Activated effector memory CD4-positive, alpha-beta T cell treated with anti-CD3 and anti-CD28 coated beads, Interleukin-2, amount 50 U/mL, for 16 hours (primary cell): ENCODE measurements around the gene CCDC97.
"Not testable (repeated sequence)": the region's sequence is repeated elsewhere in the genome, so short reads cannot be mapped to it uniquely, and the experiment has no call there.

Source experiments
- DNase-seq: peaks from one replicate; pipeline ENCODE4 v3.0.0-alpha.2; 2020

CCDC97 gene

GRCh38 chr19:41341669-41342490, 31.9 kb downstream of the CCDC97 start:
- peak; percentile 67 for DNase-seq

DNA sequence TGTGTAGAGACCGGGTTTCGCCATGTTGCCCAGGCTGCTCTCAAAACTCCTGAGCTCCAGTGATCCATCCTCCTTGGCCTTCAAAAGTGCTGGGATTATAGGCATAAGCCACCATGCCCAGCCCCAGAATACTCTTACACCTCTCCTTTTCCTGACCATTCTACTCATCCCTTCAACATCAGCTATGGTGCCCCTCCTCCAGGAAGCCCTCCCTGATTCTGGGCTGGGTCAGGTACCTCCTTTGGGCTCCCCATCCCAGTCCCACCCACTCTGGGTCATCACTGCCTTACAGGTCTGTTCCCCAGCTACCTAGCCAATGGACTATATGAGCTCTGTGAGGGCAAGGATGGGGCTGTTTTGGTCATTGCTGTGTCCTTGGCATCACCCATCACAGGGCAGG, 34.2 kb downstream of the CCDC97 start:
- DNase-seq = no peak

DNA sequence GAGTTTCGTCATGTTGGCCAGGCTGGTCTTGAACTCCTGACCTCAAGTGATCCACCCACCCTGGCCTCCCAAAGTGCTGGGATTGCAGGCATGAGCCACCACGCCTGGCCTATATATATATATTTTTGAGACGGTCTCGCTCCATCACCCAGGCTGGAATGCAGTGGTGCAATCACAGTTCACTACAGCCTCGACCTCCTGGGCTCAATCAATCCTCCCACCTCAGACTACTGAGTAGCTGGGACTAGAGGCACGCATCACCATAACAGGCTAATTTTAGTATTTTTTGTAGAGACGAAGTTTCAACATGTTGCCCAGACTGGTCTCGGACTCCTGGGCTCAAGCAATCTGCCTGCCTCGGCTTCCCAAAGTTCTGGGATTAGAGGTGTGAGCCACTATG, 36.9 kb downstream of the CCDC97 start:
- not testable (repeated sequence) for DNase-seq

GRCh38 chr19:41350735-41351338, 40.9 kb downstream of the CCDC97 start:
- DNase-seq = no peak

GRCh38 chr19:41351339-41352245, 41.6 kb downstream of the CCDC97 start:
- DNase-seq = peak; percentile 95

DNA sequence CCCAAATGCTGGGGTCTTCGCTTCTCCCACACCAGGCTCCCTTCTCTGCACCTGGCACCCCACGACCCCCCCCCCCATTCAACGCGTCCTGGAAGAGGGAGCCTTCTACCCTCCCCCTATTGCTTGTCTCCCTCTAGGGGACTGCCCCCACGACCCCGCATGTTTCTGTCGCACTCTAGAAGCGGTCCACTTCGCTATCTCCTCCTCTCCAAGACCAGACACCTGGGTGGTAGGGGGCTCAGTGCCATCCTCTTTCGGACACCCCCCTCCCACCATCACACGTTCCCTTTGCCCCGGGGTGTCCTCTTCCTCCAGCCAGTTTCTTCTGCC, 42.3 kb downstream of the CCDC97 start:
- no peak for DNase-seq

DNA sequence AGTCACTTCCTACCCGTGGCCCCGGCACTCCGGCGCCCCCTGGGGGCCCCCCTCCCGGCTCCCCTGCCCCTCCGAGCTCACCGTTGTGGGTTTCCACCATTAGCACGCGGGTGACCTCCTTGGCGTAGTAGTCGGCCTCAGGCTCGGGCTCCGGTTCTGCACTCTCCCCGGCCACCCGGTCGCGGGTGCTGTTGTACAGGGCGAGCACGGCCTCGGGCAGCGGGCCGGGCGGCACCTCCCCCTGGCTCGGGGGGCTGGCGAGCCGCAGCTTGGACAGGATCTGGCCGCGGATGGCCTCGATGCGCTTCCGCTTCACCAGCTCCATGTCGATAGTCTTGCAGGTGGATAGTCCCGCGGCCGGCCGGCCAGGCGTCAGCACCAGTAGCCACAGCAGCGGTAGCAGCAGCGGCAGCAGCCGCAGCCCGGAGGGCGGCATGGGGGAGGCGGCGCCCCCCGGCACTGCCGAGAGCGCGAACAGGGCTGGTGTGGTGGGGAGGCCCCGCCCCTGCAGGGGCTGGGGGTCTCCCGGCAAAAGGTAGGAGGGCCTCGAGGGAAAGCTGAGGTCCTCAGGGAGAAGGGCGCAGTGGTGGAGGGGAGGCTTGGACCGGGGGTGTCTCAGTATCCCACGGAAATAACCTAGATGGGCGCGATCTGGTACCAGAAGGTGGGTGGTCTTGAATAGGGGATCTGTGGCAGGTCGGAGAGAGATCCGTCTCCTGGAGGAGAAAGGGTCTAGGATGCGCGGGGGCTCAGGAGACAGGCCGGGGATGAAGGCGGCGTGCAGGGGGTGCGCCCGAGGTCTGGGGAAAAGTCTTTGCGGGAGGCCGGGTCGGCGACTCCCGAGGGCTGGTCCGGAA, 42.9 kb downstream of the CCDC97 start:
- DNase-seq = peak; percentile 93

DNA sequence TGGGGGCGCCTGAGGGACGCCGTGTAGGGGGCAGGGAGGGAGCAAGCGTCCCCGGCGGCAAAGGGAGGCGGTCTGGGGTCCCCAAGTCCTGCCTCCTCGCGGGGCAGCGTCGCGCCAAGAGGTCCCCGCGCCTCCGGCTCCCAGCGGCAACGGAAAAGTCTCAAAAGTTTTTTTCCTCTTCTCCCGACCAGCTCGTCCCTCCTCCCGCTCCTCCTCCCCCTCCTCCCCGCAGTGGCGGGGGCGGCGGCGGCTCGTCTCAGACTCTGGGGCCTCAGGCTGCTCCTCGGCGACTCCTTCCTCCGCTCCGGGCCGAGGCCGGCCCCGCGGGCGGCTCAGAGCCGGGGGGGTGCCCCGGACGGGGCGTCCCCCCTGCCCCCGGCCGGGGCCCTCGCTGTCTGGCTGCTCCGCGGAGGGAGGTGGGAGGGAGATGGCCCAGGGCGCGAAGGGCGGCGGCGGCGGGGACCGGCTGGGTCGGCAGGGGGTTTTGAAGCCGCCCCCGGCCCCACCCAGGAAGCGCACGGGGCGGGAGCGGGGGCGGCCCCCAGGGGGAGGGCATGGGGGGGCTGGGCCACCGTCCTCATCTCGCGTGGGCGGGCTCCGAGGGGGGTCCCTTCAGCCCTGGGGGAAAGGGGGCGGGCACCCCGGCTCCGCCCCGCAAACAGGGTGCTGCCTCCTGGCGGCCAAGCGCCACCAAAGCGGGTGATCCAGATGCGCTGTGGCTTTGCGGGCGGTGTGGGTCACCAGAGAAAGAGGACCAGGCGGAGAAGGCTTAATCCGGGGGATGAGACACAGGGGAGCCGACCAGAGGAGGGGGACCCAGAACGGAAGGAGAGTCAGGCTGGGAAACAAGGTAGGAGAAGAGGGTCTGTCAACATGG, 43.7 kb downstream of the CCDC97 start, which contains the start of gene TGFB1:
TSS of gene TGFB1 (minus strand) at position 457 of the 877 bp plus-strand sequence. CDS start 878 bp downstream, outside the sequence.
- peak; percentile 98 for DNase-seq

DNA sequence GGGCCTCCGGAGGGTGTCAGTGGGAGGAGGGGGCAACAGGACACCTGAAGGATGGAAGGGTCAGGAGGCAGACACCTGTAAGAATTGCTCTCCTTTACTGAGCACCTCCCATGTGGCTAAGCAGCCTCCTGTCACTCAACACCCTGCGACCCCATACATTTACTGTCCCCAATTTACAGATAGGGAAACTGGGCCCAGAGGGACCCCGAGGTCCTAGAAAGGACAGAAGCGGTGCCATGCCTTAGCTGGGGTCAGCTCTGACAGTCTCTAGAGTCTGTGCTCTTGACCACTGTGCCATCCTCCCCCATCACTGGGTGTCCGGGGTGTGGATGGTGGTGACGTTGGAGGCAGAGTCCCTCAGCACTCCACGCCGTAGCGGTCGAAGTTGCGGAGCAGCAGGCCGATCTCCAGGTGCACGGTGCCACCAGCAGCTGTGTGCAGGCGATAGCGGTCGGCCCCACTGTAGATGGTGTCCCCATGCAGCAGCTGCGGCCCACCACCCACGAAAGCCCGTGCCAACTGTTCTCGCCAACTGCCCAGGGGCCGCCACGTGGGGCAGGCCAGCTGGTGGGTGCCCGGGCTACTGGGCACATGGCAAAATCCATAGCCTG, 44.5 kb downstream of the CCDC97 start:
- DNase-seq = peak; percentile 67

GRCh38 chr19:41355035-41355434, 45.1 kb downstream of the CCDC97 start:
- no peak for DNase-seq

DNA sequence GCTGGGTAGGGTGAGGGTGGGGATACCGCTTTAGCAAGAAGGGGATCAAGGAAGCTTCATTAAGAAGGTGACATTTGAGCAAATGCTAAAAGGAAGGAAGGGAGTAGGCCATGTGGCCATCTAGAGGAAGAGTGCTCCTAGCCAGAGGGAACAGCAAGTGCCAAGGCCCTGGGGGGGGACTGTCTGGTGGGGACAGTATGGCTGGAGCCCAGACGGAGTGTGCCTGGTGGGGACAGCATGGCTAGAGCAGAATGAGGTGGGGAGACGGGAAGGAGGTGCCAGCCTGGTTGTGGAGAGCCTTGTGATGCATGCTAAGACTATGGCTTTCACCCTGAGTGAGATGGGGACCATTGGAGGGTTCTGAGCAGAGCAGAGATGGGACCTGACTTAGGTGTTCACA, 45.8 kb downstream of the CCDC97 start:
- DNase-seq = no peak

DNA sequence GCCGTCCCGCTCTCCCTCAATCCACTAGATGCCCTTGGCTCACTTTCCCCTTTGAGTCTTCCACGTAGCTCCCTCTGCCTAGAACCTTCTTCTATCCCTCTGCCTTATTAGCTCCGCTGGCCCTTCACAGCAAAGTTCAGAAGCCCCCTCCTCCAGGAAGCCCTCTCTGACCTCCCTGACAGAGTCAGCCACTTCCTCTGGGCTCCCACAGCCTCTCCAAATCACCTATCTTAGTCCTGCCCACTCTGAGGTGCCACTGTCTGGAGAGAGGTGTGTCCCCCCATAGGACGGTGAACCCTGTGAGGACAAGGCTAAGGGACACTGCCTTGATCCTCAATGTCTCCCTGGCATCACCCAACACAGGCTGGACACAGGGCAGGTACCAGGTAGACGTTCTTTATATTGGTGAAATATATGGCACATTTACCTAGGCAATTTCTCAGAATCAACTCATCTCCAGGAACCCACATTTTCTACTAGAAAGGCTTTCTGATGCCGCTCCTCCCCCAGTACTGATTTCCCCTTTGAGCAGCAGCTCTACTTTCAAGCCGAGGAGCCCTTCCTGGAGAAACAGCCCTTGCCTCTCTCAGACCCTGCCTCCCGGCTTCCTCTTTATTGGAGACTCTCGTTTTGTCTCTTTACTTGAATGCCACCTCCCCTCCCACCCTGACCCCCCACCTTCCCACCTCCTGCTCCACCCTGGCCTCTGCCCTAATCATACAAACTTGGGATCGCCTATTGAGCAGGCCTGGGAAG, 47.2 kb downstream of the CCDC97 start:
- DNase-seq = peak; percentile 71

DNA sequence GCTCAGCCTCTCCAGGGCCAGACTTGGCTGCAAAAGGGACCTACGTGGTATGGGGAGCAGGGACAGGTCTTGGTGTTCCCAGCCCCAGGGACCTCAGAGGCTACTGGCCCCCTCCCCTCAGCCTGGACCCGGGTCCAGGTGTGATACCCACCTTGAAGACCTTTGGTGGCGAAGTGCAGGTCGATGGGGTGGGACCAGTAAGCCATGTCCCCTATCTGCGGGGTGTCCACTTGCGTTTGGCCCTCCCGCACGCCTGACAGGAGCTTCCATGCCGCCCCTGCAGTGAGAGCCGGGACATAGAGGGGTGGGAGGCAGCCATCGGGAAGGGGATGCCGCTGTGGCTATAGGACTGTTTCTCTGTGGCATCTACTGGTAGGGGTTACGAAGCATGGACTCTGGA, 47.8 kb downstream of the CCDC97 start:
- DNase-seq = no peak

- no peak for DNase-seq
Observed at GRCh38 chr19:41359741-41360140, 49.8 kb downstream of the CCDC97 start.

- DNase-seq = no peak
Observed at GRCh38 chr19:41362143-41362847, 52.3 kb downstream of the CCDC97 start.

- no peak for DNase-seq
Observed at GRCh38 chr19:41363371-41363752, 53.4 kb downstream of the CCDC97 start.

DNA sequence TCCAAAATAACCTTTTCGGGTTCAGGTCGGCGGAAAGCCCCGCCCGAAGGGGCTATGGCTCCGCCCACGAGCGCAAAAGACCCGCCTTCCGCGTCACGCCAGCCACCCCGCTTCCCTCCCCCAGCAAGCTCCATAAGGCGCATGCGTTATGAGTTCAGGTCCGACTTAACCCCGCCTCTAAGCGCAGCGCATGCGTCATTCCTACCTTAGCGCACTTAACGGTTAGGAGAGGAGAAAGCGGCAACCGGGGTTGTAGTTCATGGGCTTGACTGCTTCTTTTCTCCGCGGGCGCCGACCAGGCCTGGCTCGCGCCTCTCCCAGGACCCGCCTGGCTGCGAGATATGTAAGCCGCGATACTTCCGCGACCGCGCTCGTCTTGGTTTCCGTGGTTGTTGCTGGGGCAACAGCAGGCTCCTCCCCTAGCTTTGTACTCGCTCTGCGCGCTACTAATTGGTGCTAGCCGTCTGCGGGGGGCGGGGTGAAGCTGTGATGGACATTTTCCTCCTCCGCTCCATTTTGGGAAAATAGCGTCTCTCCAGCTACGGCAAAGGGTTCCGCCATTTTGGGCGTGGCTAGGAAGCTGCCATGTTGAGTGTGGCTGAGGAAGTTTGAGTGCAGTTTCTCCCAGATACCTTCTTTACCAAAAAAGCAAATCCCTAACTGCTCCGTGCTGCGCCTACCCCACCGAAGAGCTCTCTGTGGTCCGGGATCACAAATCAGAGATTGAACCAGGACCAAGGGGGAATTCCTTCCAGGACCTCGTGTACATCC, 54.0 kb downstream of the CCDC97 start, which contains the start of gene B9D2:
TSS of gene B9D2 (minus strand) at position 397 of the 771 bp plus-strand sequence. CDS start 630 bp downstream, outside the sequence.
- DNase-seq = peak; percentile 99
